Upper lobe of left lung (tissue), 4 donors: ENCODE measurements around the gene MACC1.

Experiments used
- EP300 ChIP-seq, 4 donors: sonication (generic); formaldehyde crosslinking; IDR thresholded peaks; one replicate each; pipeline ENCODE4 v1.5.1; 2017; ENCODE audit warnings: antibody characterized with exemption in 4 of 4, control low read depth in 2 of 4
- TF ChIP-seq, protein P1 (sequence below), 6 experiments: fragments of 450-650 bp in 4 of 6; fragments of 200-600 bp in 2 of 6; sonication (generic) in 2 of 6; IDR thresholded peaks; one replicate each; pipeline ENCODE4 v1.5.1; 2016 to 2019; ENCODE audit warnings: antibody characterized with exemption in 6 of 6

DNA sequence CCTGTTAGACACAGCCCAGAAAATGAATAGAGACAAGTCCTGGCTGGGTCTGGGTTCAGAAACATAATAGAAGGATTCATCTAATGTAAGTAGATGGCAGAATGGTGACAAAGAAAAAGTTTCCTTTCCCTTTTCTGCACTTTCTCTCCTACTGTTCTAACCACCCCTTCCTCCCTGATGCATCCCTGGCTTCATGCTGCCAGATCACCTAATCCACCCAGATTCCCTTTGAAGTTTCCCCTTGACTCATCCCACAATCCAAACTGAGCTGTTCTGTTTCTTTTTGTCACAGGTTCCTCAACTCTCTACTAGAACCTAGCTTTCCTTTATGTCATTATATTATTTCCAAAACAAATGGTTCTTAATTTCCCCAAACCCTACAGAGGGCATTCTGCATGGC, 1.1 kb upstream of the MACC1 start:
- TF ChIP-seq, protein P1, sequence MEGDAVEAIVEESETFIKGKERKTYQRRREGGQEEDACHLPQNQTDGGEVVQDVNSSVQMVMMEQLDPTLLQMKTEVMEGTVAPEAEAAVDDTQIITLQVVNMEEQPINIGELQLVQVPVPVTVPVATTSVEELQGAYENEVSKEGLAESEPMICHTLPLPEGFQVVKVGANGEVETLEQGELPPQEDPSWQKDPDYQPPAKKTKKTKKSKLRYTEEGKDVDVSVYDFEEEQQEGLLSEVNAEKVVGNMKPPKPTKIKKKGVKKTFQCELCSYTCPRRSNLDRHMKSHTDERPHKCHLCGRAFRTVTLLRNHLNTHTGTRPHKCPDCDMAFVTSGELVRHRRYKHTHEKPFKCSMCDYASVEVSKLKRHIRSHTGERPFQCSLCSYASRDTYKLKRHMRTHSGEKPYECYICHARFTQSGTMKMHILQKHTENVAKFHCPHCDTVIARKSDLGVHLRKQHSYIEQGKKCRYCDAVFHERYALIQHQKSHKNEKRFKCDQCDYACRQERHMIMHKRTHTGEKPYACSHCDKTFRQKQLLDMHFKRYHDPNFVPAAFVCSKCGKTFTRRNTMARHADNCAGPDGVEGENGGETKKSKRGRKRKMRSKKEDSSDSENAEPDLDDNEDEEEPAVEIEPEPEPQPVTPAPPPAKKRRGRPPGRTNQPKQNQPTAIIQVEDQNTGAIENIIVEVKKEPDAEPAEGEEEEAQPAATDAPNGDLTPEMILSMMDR (IDR thresholded peaks at IDR 0.05) = no peak
- no peak for TF ChIP-seq EP300 (IDR thresholded peaks at IDR 0.05)
